CD4-positive, alpha-beta T cell treated with Interleukin-4 for 4 hours (primary cell): ENCODE results near the gene CD99.
"Not testable (repeated sequence)": the region's sequence is repeated elsewhere in the genome, so short reads cannot be mapped to it uniquely, and the experiment has no call there.

Experiments used
- DNase-seq: peaks from one replicate; pipeline ENCODE4 v3.0.0-alpha.2; 2020

The CD99 gene

GRCh38 chrX:2700405-2701320 is 9.6 kb downstream of the CD99 start:
- DNase-seq, result no peak

GRCh38 chrX:2701600-2701999 is 10.5 kb downstream of the CD99 start:
- DNase-seq, result no peak

- DNase-seq, result no peak
Measured at GRCh38 chrX:2703991-2704369, 12.9 kb downstream of the CD99 start.

- DNase-seq, result no peak
Measured at GRCh38 chrX:2705046-2705832, 14.1 kb downstream of the CD99 start.

GRCh38 chrX:2707334-2707760 is 16.3 kb downstream of the CD99 start:
- DNase-seq, result peak; percentile 88

GRCh38 chrX:2708021-2708420 is 16.9 kb downstream of the CD99 start:
- DNase-seq, result no peak

- no peak for DNase-seq
Measured at GRCh38 chrX:2708592-2709188, 17.6 kb downstream of the CD99 start.

- DNase-seq, result no peak
Measured at GRCh38 chrX:2709556-2709955, 18.5 kb downstream of the CD99 start.

GRCh38 chrX:2710041-2710840 is 19.1 kb downstream of the CD99 start:
- peak; percentile 87 for DNase-seq

- DNase-seq, result no peak
Measured at GRCh38 chrX:2711441-2711840, 20.3 kb downstream of the CD99 start.

- no peak for DNase-seq
Measured at GRCh38 chrX:2712428-2712827, 21.3 kb downstream of the CD99 start.

GRCh38 chrX:2712890-2713840 is 22.1 kb downstream of the CD99 start:
- DNase-seq, result no peak

- DNase-seq, result no peak
Measured at GRCh38 chrX:2714551-2714950, 23.5 kb downstream of the CD99 start.

GRCh38 chrX:2715066-2715600 is 24.0 kb downstream of the CD99 start:
- no peak for DNase-seq

GRCh38 chrX:2717312-2717711 is 26.2 kb downstream of the CD99 start:
- DNase-seq, result no peak

GRCh38 chrX:2718821-2719220 is 27.7 kb downstream of the CD99 start:
- DNase-seq, result no peak

- no peak for DNase-seq
Measured at GRCh38 chrX:2719774-2720447, 28.8 kb downstream of the CD99 start.

GRCh38 chrX:2723286-2723879 is 32.3 kb downstream of the CD99 start:
- DNase-seq, result no peak

GRCh38 chrX:2727264-2727663 is 36.2 kb downstream of the CD99 start:
- DNase-seq, result not testable (repeated sequence)

GRCh38 chrX:2732076-2732475 is 41.0 kb downstream of the CD99 start:
- DNase-seq, result no peak
